Activated T-cell treated with anti-CD3 and anti-CD28 coated beads for 4 hours (primary cell): ENCODE measurements around the gene CORO2A.
"Not testable (repeated sequence)": the region's sequence is repeated elsewhere in the genome, so short reads cannot be mapped to it uniquely, and the experiment has no call there.

Source experiments
- DNase-seq: peaks from one replicate; pipeline ENCODE4 v3.0.0-alpha.2; 2020

The CORO2A gene

GRCh38 chr9:98104445-98104881 is 88.0 kb downstream of the CORO2A start:
- no peak for DNase-seq

GRCh38 chr9:98101868-98102273 is 90.6 kb downstream of the CORO2A start:
- DNase-seq = peak; percentile 51

GRCh38 chr9:98101416-98101815 is 91.0 kb downstream of the CORO2A start:
- no peak for DNase-seq

GRCh38 chr9:98100456-98100855 is 92.0 kb downstream of the CORO2A start:
- no peak for DNase-seq

GRCh38 chr9:98099898-98100297 is 92.5 kb downstream of the CORO2A start:
- DNase-seq = no peak

GRCh38 chr9:98099346-98099745 is 93.1 kb downstream of the CORO2A start:
- DNase-seq = no peak

- no peak for DNase-seq
These were observed 94.6 kb downstream of the CORO2A start for GRCh38 chr9:98097836-98098235.

- DNase-seq = no peak
These were observed 96.3 kb downstream of the CORO2A start for GRCh38 chr9:98096091-98096490.

- no peak for DNase-seq
These were observed 97.0 kb downstream of the CORO2A start for GRCh38 chr9:98095401-98095800.

GRCh38 chr9:98094851-98095250 is 97.6 kb downstream of the CORO2A start:
- DNase-seq = no peak

- DNase-seq = no peak
These were observed 98.1 kb downstream of the CORO2A start for GRCh38 chr9:98094316-98094715.

- DNase-seq = no peak
These were observed 99.9 kb downstream of the CORO2A start for GRCh38 chr9:98092613-98092931.

GRCh38 chr9:98091735-98092612 is 100.5 kb downstream of the CORO2A start:
- DNase-seq = no peak

GRCh38 chr9:98090674-98091073 is 101.8 kb downstream of the CORO2A start:
- DNase-seq = not testable (repeated sequence)

- no peak for DNase-seq
These were observed 104.8 kb downstream of the CORO2A start for GRCh38 chr9:98087420-98088354.

- no peak for DNase-seq
These were observed 106.0 kb downstream of the CORO2A start for GRCh38 chr9:98086461-98086860.

- no peak for DNase-seq
These were observed 106.5 kb downstream of the CORO2A start for GRCh38 chr9:98085944-98086343.

- no peak for DNase-seq
These were observed 107.4 kb downstream of the CORO2A start for GRCh38 chr9:98085058-98085457.

- no peak for DNase-seq
These were observed 108.0 kb downstream of the CORO2A start for GRCh38 chr9:98084396-98084795.

- no peak for DNase-seq
These were observed 108.8 kb downstream of the CORO2A start for GRCh38 chr9:98083566-98084183.

- DNase-seq = no peak
These were observed 109.4 kb downstream of the CORO2A start for GRCh38 chr9:98083061-98083501.

- peak; percentile 31 for DNase-seq
These were observed 110.8 kb downstream of the CORO2A start for GRCh38 chr9:98081477-98082219.

GRCh38 chr9:98080780-98081179 is 111.7 kb downstream of the CORO2A start:
- no peak for DNase-seq
